ENCODE data around the gene ISL1. TPM values are rescaled to one million over a fixed set of nuclear protein-coding genes. Genes with fewer than 3 reads are reported as not detected.

ISL1 gene
- total RNA-seq, 4 donors from 2014 or later: not detected

DNA sequence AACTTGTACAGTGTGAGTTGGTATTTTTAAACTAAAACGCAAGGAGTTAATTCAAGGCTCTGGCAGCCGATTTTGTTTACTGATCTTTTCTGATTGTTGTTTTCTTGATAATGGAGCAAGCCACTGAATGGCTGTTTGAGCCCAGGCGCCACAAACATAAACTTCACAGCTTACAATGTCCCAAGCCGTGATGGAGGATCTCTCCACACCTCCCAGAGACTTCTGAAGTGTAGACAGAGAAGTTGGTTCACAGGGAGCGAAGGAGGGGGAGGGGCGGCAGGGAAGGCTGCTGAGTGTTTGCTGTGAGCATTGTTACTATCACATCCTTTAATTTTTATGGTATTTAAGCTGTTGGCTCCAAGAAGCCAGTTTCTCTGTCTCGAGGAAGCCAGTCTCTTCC is 14.7 kb downstream of the ISL1 start:
- Histone ChIP-seq H3K27ac (no peak overlapping the region), H3K9me3 (no peaks in the 10 kb centered on the region), H3K36me3 (no peaks in the 10 kb centered on the region), H3K4me1 (no peaks in the 10 kb centered on the region), H3K27me3 (peaks cover 42 to 53% (median 44%) of the 10 kb centered on the region in 3 donors), H3K4me3 (no peak overlapping the region)
- intact Hi-C loops (cut with DNase I; ENCODE audit: low total_unique reads) (no loop called here), in situ Hi-C loops (cut with MboI; ENCODE audit: low sequenced_read_pairs in 4 of 4) (no loop called here)
- TF ChIP-seq POLR2A (IDR thresholded peaks at IDR 0.05): no peak
- no peak for TF ChIP-seq CTCF (IDR thresholded peaks at IDR 0.05 in 4 of 5, conservative IDR thresholded peaks at IDR 0.05 in 1 of 5)
- no peak for ATAC-seq
- no peak for DNase-seq

DNA sequence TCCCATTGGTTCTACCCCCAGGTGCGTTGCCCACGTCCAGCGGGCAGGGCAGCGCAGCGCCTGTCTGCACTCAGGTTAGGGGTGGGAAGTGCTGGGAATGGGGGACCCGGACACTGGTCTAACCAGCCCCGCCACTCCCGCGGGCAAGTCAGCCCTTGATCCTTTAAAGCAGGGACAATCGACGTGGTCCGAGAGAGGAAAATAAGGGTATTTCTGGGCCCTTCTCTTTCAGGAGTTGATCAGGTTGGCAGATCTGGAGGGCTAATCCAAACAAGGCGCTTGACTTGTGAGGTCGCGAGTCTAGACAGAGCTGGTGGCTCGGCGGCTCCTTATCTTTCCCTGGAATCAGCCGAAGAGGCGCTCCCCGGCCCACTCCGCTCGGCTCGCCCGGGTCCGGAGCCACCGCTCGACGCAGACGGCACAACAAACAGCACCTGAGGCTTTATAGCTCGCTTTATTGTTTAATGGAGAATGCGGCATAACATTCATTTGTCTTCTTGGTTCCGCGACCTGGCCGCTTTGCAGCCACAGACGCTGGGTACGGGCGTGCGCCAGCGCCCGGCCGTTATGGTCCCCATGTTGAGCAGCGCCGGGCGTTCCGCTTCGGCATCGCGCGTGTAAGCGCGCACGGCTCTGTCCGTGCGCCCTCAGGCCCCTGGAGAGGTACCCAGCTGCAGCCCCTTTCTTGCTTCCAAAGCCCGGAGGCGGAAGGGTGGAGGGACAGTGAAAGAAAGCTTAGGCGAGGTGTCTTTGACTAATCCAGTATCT is 15.8 kb downstream of the ISL1 start:
- intact Hi-C loops (cut with DNase I; ENCODE audit: low total_unique reads) (no loop called here), in situ Hi-C loops (cut with MboI; ENCODE audit: low sequenced_read_pairs in 4 of 4) (no loop called here)
- TF ChIP-seq CTCF (IDR thresholded peaks at IDR 0.05 in 4 of 5, conservative IDR thresholded peaks at IDR 0.05 in 1 of 5) (no peak), POLR2A (IDR thresholded peaks at IDR 0.05) (no peak)
- Histone ChIP-seq H3K27ac (no peak overlapping the region), H3K27me3 (peaks cover 36 to 45% (median 42%) of the 10 kb centered on the region in 3 donors), H3K4me1 (no peaks in the 10 kb centered on the region), H3K9me3 (no peaks in the 10 kb centered on the region), H3K4me3 (no peak overlapping the region), H3K36me3 (no peaks in the 10 kb centered on the region)
- no peak for ATAC-seq
- DNase-seq: no peak

DNA sequence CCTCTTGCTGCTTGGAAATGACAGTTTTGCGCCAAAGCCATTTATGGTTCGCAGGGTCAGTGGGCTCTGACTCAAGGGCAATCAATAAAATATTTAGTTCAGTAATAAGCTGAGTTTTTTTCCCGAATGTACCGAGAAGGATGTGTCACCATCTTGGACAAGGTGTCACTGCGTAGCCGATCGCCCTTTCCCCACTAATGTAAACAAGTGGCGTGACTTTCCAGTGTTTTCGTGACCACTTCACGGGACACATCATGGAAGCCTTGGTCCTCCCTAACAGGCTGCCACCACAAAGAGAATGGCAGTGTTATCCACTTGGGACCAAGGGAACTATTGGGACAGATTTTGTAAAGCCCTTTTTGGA is 16.4 kb downstream of the ISL1 start:
- Histone ChIP-seq H3K27me3 (peaks cover 36 to 42% (median 42%) of the 10 kb centered on the region in 3 donors), H3K4me1 (no peaks in the 10 kb centered on the region), H3K27ac (no peak overlapping the region), H3K36me3 (no peaks in the 10 kb centered on the region), H3K4me3 (no peak overlapping the region), H3K9me3 (no peaks in the 10 kb centered on the region)
- intact Hi-C loops (cut with DNase I; ENCODE audit: low total_unique reads): no loop called here
- TF ChIP-seq POLR2A (IDR thresholded peaks at IDR 0.05): no peak
- no peak for TF ChIP-seq CTCF (IDR thresholded peaks at IDR 0.05 in 4 of 5, conservative IDR thresholded peaks at IDR 0.05 in 1 of 5)
- ATAC-seq (no peak), DNase-seq (no peak)
- in situ Hi-C loops (cut with MboI; ENCODE audit: low sequenced_read_pairs in 4 of 4): no loop called here

DNA sequence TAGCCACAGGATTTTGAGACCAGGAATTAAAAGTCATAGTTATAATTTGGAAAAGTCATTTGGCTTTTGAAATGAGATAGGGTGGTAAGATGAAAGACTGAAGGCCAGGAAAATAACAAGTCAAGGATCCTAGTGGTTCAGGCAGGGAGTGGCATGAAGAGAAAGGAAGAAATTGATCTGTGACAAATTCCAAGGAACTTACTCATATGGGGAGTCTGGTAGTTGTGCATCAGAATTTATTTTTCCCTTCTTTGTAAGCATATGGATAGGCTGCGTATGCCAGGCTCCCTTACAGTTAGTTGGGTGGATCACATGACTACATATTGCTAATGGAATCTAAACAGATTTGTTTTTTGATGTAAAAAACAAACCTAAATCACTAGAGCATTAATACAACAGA is 21.0 kb downstream of the ISL1 start:
- ATAC-seq (no peak), DNase-seq (no peak)
- in situ Hi-C loops (cut with MboI; ENCODE audit: low sequenced_read_pairs in 4 of 4): no loop called here
- H3K9me3 ChIP-seq: no peaks in the 10 kb centered on the region
- TF ChIP-seq CTCF (IDR thresholded peaks at IDR 0.05 in 4 of 5, conservative IDR thresholded peaks at IDR 0.05 in 1 of 5) (no peak), POLR2A (IDR thresholded peaks at IDR 0.05) (no peak)
- no peak overlapping the region for H3K27ac ChIP-seq
- intact Hi-C loops (cut with DNase I; ENCODE audit: low total_unique reads): no loop called here
- H3K36me3 ChIP-seq: no peaks in the 10 kb centered on the region
- peaks cover 5 to 10% (median 10%) of the 10 kb centered on the region in 3 donors for H3K27me3 ChIP-seq
- H3K4me1 ChIP-seq: no peaks in the 10 kb centered on the region
- H3K4me3 ChIP-seq: no peak overlapping the region

DNA sequence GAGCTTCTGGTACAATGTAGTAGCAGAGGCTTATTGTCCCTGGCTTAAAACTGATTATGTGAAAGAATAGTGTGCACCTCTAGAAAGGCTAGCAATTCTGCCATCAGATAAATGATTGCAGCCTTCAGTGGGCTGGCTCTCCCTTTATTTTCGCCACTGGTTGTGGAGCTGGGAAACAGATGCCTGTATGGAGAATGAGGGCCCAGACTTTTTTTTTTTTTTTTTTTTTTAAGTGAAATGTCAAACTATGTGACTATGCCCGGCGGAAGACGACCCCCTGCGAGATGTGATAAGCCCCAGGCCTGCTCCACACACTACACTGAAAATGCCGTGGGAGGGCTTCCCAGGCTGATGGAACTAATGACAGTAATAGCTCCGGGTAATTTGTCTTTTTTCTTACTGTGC is 28.7 kb downstream of the ISL1 start:
- intact Hi-C loops (cut with DNase I; ENCODE audit: low total_unique reads) (no loop called here), in situ Hi-C loops (cut with MboI; ENCODE audit: low sequenced_read_pairs in 4 of 4) (no loop called here)
- Histone ChIP-seq H3K36me3 (no peaks in the 10 kb centered on the region), H3K4me3 (no peak overlapping the region), H3K4me1 (no peaks in the 10 kb centered on the region), H3K27me3 (no peaks in the 10 kb centered on the region), H3K9me3 (no peaks in the 10 kb centered on the region), H3K27ac (no peak overlapping the region)
- TF ChIP-seq POLR2A (IDR thresholded peaks at IDR 0.05) (no peak), CTCF (IDR thresholded peaks at IDR 0.05 in 4 of 5, conservative IDR thresholded peaks at IDR 0.05 in 1 of 5) (no peak)
- no peak for DNase-seq
- no peak for ATAC-seq

Data from gastrocnemius medialis (tissue), 4 donors.